AG04449 (cell line): ENCODE measurements around the gene AP4B1.
A peak's percentile ranks its signal among the peaks of the same experiment; 100 is the strongest.

Experiments used
- CTCF ChIA-PET: fragments of 350-600 bp; formaldehyde crosslinking; extraction: SDS; loops from one replicate; lab custom pipeline; 2021; ENCODE audit warnings: antibody characterized with exemption; lab: Yijun Ruan, JAX
- POLR2A ChIA-PET: fragments of 400-600, 350-600 bp; formaldehyde crosslinking; extraction: SDS; loops from one replicate; lab custom pipeline; 2020; ENCODE audit warnings: antibody characterized with exemption, inconsistent platforms; lab: Yijun Ruan, JAX
- DNase-seq: peaks from one replicate; pipeline ENCODE4 v3.0.0-alpha.2; 2010; ENCODE audit warnings: low read depth, low spot score
- H3K4me3 ChIP-seq: 2 replicates; pipeline ENCODE4 v1.5.1; 2011; ENCODE audit warnings: low read depth, mild to moderate bottlenecking, control low read depth, low read length
- CTCF ChIP-seq: IDR thresholded peaks from one replicate; pipeline ENCODE4 v1.5.1; 2011; ENCODE audit warnings: mild to moderate bottlenecking, moderate library complexity, low read length, control low read depth, inconsistent platforms; ENCODE audit not compliant: insufficient read depth; ENCODE audit errors: missing control alignments

AP4B1 gene

DNA sequence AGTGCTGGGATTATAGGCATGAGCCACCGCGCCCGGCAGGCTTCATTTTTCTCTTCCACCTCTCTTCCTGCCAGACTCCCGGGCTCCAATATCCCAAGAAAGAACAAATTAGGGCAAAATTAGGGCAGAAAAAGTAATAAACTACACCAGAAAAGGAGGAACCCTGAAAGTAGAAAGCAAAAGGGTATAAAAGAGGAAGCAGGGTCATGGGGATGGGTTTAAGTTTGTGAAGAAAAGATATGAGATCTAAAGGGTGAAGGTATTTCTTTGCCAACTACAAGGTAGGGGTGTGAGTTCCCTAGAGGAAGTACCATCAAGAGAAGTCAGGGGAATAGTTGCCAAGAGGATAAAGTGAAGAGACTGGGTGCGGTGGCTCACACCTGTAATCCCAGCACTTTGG lies 43.0 kb downstream of the AP4B1 start:
- TF ChIP-seq CTCF = no peak
- ChIA-PET CTCF (interaction anchor here (1.5 kb wide), 1 partner anchor 69 kb away, joined by 6 read pairs; no protein-coding TSS in a partner anchor), POLR2A (no interaction called here)
- H3K4me3 ChIP-seq = no peak overlapping the region
- no peak for DNase-seq

DNA sequence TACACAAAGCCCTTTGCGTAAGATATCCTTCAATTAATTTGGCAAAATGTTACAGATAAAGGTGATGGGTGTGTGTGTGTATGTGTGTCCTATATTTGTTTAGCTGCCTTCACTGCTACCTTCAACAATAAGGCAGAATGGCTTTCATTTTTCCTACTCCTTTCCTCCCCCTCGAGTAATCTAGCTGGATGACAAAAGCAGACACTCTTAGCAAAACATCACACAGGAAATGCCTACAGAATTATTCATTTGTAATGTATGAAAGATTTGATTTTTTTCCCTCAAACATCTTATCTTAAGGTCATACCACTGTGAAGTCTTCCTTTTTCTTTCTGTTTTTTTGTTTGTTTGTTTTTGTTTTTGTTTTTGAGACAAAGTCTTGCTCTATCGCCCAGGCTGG lies 43.7 kb downstream of the AP4B1 start:
- no peak for TF ChIP-seq CTCF
- CTCF ChIA-PET = interaction anchor here (0.6 to 2.3 kb wide), 4 partner anchors 8 to 86 kb away, joined by 3 to 24 read pairs (median 4); no protein-coding TSS in a partner anchor
- peak; percentile 19 for DNase-seq
- POLR2A ChIA-PET = no interaction called here
- H3K4me3 ChIP-seq = no peak overlapping the region

DNA sequence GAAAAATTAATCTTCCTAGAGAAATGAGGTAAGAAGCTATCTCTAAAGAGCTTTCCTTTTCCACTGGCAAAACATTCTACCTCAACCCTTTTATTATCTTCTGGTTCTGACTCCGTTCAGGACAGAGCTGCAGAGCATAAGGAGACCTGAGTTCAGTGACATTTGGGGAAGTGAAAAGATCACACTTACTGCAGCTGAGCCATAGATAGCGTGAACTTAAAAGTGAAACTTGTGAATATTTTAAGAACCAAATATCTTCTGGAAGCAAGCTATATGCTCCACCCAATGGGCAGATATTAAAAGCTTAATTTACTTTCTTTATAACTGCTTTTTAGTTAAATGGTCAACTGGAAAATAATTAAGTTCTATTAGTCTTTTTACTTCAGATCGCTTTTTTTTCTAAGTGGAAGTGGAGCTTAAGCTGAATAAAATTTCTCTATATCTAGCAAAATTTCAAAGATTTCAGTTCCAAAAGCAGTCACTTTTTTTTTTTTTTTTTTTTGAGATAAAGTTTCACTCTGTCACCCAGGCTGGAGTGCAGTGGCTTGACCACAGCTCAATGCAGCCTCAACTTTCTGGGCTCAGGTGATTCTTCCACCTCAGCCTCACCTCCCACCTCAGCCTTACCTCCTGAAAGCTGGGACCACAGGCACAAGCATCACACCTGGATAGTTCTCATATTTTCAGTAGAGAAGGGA lies 45.0 kb downstream of the AP4B1 start:
- no peak for TF ChIP-seq CTCF
- CTCF ChIA-PET = interaction anchor here (0.9 to 2.3 kb wide), 2 partner anchors 25 to 45 kb away, joined by 3 to 24 read pairs; partner anchors contain the start of gene AP4B1
- POLR2A ChIA-PET = interaction anchor here (0.5 kb wide), 1 partner anchor 100 kb away, joined by 3 read pairs; no protein-coding TSS in a partner anchor
- no peak for DNase-seq
- H3K4me3 ChIP-seq = no peak overlapping the region

DNA sequence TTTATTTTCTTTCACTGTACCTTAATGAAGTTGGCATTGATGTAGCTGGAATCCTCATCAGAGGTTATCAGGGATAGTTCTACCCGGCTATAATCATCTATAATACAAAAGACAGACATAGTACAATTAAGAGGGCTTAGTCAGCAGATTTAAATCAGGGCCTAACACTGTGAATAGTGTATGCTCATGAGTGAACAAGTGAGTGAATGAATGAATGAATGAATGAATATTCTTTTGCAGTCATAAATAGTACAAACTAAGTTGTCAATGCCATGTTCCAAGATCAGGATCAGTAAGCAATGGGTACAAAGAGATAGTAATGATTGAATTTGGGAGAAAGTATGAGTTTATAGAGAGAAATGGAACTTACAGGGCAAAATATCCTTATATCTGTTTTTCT lies 45.6 kb downstream of the AP4B1 start:
- no peak for TF ChIP-seq CTCF
- no peak for DNase-seq
- ChIA-PET POLR2A (no interaction called here), CTCF (interaction anchor here (2.3 kb wide), 1 partner anchor 24 kb away, joined by 24 read pairs; no protein-coding TSS in a partner anchor)
- H3K4me3 ChIP-seq = no peak overlapping the region

GRCh38 chr1:113858418-113858817 lies 46.2 kb downstream of the AP4B1 start:
- POLR2A ChIA-PET = no interaction called here
- DNase-seq = no peak
- no peak overlapping the region for H3K4me3 ChIP-seq
- no peak for TF ChIP-seq CTCF
- CTCF ChIA-PET = no interaction called here

DNA sequence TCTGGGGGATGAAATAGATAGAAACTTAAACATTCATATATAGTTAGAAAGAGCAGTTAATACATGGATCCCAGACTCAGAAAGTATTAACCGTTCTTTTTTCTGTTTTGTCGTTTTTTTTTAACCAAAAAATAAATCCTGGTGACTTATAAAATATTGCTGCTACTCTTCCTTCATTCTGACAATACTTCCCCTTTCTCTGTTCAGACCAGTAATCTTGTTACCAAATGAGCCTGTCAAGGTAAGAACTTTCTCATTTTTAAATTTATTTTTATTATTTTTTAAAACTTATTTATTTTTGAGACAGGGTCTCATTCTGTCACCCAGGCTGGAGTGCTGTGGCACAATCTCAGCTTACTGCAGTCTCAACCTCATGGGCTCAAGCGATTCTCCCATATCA lies 46.8 kb downstream of the AP4B1 start:
- CTCF ChIA-PET = no interaction called here
- no peak for TF ChIP-seq CTCF
- DNase-seq = no peak
- POLR2A ChIA-PET = no interaction called here
- no peak overlapping the region for H3K4me3 ChIP-seq
